Measurements from ENCODE around the gene MINDY2. TPM values are rescaled to one million over a fixed set of nuclear protein-coding genes. Genes with fewer than 3 reads are reported as not detected.

The MINDY2 gene
- total RNA-seq, 1 experiment from 2014 or later, result 17.6 TPM

DNA sequence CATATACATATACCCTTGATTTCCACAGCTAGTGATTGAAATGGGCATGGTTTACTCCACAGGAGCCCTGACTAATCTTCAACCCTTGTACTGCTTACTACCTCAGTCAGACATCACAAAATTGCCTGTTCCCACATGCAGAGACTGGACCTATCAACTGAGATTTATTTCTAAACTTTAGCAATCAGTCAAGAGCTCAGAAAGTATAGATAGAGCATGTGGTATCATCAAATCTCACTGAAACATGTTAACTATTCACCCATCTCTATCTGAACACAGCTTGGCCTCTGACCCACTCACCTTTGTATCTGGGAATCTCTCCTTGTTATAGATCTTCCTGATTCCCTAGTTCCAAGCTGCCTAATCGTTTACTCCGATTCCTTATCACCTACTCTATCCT lies 36.2 kb upstream of the MINDY2 start:
- no TSS peak for BruUV-seq (replicated peaks)
- TF ChIP-seq EZH2phosphoT487 (IDR thresholded peaks at IDR 0.05; ENCODE audit: borderline replicate concordance) (no peak), EZH2 (IDR thresholded peaks at IDR 0.05) (no peak), FOSL1 (IDR thresholded peaks at IDR 0.05; ENCODE audit: low read depth) (no peak), SIN3A (IDR thresholded peaks at IDR 0.05; ENCODE audit: low read depth) (no peak), ZFX (IDR thresholded peaks at IDR 0.05) (no peak)
- H3K36me3 ChIP-seq (ENCODE audit: control insufficient read depth in 1 of 2, insufficient read depth in 2 of 2, low read length in 2 of 2), result no peaks in the 10 kb centered on the region
- H3K9me2 ChIP-seq (ENCODE audit: insufficient read depth), result no peaks in the 10 kb centered on the region
- POLR2A ChIA-PET, result no interaction called here
- no peak for ATAC-seq
- no peak overlapping the region for H3K4me3 ChIP-seq (replicated peaks in 1 of 2; ENCODE audit: low read depth in 1 of 2, low read length in 2 of 2)
- no peaks in the 10 kb centered on the region for H3K9me3 ChIP-seq (ENCODE audit: control insufficient read depth in 1 of 2, insufficient read depth in 1 of 2, low read depth in 1 of 2, low read length in 2 of 2)
- peaks cover 20 to 52% of the 10 kb centered on the region in 2 experiments for H3K4me1 ChIP-seq (ENCODE audit: control insufficient read depth in 1 of 2, insufficient read depth in 2 of 2, low read length in 2 of 2)
- DNase-seq (ENCODE audit: low read depth, low spot score), result no peak
- peaks cover 93% of the 10 kb centered on the region for H3K79me2 ChIP-seq (ENCODE audit: insufficient read depth, low read length)
- no peak overlapping the region for H2AFZ ChIP-seq (ENCODE audit: low read depth, low read length, poor library complexity, severe bottlenecking)
- CTCF ChIA-PET, result no interaction called here
- no peak overlapping the region for H3K27ac ChIP-seq (ENCODE audit: low read depth, low read length)
- H3K9ac ChIP-seq (ENCODE audit: low read length), result no peak overlapping the region
- no peak overlapping the region for H3K4me2 ChIP-seq (ENCODE audit: low read length)
- no peaks in the 10 kb centered on the region for H4K20me1 ChIP-seq (ENCODE audit: insufficient read depth)
- intact Hi-C loops (cut with micrococcal nuclease), result no loop called here
- RAD21 ChIA-PET (ENCODE audit: low non-redundant PET in 1 of 2, low total read pairs in 2 of 2, uncharacterized antibody in 2 of 2, unreplicated experiment in 2 of 2), result no interaction called here
- H3K27me3 ChIP-seq (ENCODE audit: insufficient read depth, low read length), result no peaks in the 10 kb centered on the region

DNA sequence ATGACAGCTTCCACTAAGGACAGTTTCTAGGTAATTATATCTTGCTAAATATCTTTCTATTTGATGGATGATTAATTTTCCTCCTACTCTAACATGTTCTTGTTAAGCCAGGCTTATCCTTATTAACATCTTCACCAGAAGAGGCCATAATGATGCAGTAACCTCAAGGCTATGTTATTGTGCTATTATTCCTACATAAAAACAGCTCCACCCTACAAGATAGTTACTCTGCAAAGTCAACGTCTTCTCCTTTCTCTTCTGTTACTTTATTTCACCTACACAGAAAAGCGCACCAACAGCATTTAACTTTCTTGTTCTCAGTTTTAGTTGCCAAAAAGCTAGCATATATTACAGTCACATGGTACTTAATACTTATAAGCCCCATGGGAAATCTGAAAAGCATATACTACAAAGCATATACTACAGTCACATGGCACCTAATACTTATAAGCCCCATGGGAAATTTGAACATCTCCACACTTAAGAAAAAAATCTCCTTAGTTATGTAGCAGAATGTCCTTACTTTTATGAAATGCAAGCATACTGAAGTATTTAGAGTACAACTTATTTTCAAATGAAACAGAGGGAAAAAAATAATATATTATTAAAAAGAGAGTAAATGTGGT lies 35.0 kb upstream of the MINDY2 start:
- no peak overlapping the region for H3K4me2 ChIP-seq (ENCODE audit: low read length)
- POLR2A ChIA-PET, result no interaction called here
- H4K20me1 ChIP-seq (ENCODE audit: insufficient read depth), result no peaks in the 10 kb centered on the region

More for the DNA sequence above, 35.0 kb upstream of the MINDY2 start:
- Histone ChIP-seq H3K27ac (ENCODE audit: low read depth, low read length) (no peak overlapping the region), H3K9ac (ENCODE audit: low read length) (no peak overlapping the region), H3K27me3 (ENCODE audit: insufficient read depth, low read length) (no peaks in the 10 kb centered on the region), H3K36me3 (ENCODE audit: control insufficient read depth in 1 of 2, insufficient read depth in 2 of 2, low read length in 2 of 2) (no peaks in the 10 kb centered on the region), H3K9me3 (ENCODE audit: control insufficient read depth in 1 of 2, insufficient read depth in 1 of 2, low read depth in 1 of 2, low read length in 2 of 2) (no peaks in the 10 kb centered on the region), H3K4me3 (replicated peaks in 1 of 2; ENCODE audit: low read depth in 1 of 2, low read length in 2 of 2) (no peak overlapping the region), H3K4me1 (ENCODE audit: control insufficient read depth in 1 of 2, insufficient read depth in 2 of 2, low read length in 2 of 2) (peaks cover 20 to 48% of the 10 kb centered on the region in 2 experiments), H3K79me2 (ENCODE audit: insufficient read depth, low read length) (peaks cover 93% of the 10 kb centered on the region), H3K9me2 (ENCODE audit: insufficient read depth) (no peaks in the 10 kb centered on the region), H2AFZ (ENCODE audit: low read depth, low read length, poor library complexity, severe bottlenecking) (no peak overlapping the region)
- no peak for TF ChIP-seq EZH2phosphoT487 (IDR thresholded peaks at IDR 0.05; ENCODE audit: borderline replicate concordance)
- no peak for TF ChIP-seq SRF (IDR thresholded peaks at IDR 0.05; ENCODE audit: low read depth)
- TF ChIP-seq POLR2A (IDR thresholded peaks at IDR 0.05; ENCODE audit: borderline replicate concordance, extremely low read depth, insufficient read depth, insufficient read length), result no peak
- no peak for TF ChIP-seq EGR1 (IDR thresholded peaks at IDR 0.05; ENCODE audit: low read depth)
- no peak for TF ChIP-seq TCF7L2 (IDR thresholded peaks at IDR 0.05; ENCODE audit: borderline replicate concordance, extremely low read depth, insufficient read depth, insufficient read length)
- no peak for TF ChIP-seq POLR2AphosphoS5 (IDR thresholded peaks at IDR 0.05; ENCODE audit: low read depth, low read length)
- no peak for TF ChIP-seq SIN3A (IDR thresholded peaks at IDR 0.05; ENCODE audit: low read depth)
- no peak for TF ChIP-seq CBX3 (IDR thresholded peaks at IDR 0.05; ENCODE audit: low read depth)
- TF ChIP-seq JUND (IDR thresholded peaks at IDR 0.05), result no peak
- TF ChIP-seq, protein P1, sequence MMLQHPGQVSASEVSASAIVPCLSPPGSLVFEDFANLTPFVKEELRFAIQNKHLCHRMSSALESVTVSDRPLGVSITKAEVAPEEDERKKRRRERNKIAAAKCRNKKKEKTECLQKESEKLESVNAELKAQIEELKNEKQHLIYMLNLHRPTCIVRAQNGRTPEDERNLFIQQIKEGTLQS (IDR thresholded peaks at IDR 0.05), result no peak
- TF ChIP-seq SP1 (IDR thresholded peaks at IDR 0.05; ENCODE audit: low read depth), result no peak
- TF ChIP-seq FOSL1 (IDR thresholded peaks at IDR 0.05; ENCODE audit: low read depth), result no peak
- TF ChIP-seq YY1 (IDR thresholded peaks at IDR 0.05; ENCODE audit: extremely low read depth, insufficient replicate concordance, low read depth, low read length), result no peak
- TF ChIP-seq, protein P2, sequence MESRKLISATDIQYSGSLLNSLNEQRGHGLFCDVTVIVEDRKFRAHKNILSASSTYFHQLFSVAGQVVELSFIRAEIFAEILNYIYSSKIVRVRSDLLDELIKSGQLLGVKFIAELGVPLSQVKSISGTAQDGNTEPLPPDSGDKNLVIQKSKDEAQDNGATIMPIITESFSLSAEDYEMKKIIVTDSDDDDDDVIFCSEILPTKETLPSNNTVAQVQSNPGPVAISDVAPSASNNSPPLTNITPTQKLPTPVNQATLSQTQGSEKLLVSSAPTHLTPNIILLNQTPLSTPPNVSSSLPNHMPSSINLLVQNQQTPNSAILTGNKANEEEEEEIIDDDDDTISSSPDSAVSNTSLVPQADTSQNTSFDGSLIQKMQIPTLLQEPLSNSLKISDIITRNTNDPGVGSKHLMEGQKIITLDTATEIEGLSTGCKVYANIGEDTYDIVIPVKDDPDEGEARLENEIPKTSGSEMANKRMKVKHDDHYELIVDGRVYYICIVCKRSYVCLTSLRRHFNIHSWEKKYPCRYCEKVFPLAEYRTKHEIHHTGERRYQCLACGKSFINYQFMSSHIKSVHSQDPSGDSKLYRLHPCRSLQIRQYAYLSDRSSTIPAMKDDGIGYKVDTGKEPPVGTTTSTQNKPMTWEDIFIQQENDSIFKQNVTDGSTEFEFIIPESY (IDR thresholded peaks at IDR 0.05; ENCODE audit: extremely low read depth, insufficient replicate concordance, low read length), result no peak
- TF ChIP-seq EZH2 (IDR thresholded peaks at IDR 0.05), result no peak
- TF ChIP-seq ZFX (IDR thresholded peaks at IDR 0.05), result no peak
- TF ChIP-seq, protein P3, sequence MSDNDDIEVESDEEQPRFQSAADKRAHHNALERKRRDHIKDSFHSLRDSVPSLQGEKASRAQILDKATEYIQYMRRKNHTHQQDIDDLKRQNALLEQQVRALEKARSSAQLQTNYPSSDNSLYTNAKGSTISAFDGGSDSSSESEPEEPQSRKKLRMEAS (IDR thresholded peaks at IDR 0.05), result no peak
- no peak for DNase-seq (ENCODE audit: low read depth, low spot score)
- ChIA-PET CTCF (no interaction called here), RAD21 (ENCODE audit: low non-redundant PET in 1 of 2, low total read pairs in 2 of 2, uncharacterized antibody in 2 of 2, unreplicated experiment in 2 of 2) (no interaction called here)
- intact Hi-C loops (cut with micrococcal nuclease), result no loop called here
- ATAC-seq, result no peak
- no TSS peak for BruUV-seq (replicated peaks)
